ENCODE results near the gene NEO1.
"Not testable (repeated sequence)": the region's sequence is repeated elsewhere in the genome, so short reads cannot be mapped to it uniquely, and the experiment has no call there.

Gene NEO1

DNA sequence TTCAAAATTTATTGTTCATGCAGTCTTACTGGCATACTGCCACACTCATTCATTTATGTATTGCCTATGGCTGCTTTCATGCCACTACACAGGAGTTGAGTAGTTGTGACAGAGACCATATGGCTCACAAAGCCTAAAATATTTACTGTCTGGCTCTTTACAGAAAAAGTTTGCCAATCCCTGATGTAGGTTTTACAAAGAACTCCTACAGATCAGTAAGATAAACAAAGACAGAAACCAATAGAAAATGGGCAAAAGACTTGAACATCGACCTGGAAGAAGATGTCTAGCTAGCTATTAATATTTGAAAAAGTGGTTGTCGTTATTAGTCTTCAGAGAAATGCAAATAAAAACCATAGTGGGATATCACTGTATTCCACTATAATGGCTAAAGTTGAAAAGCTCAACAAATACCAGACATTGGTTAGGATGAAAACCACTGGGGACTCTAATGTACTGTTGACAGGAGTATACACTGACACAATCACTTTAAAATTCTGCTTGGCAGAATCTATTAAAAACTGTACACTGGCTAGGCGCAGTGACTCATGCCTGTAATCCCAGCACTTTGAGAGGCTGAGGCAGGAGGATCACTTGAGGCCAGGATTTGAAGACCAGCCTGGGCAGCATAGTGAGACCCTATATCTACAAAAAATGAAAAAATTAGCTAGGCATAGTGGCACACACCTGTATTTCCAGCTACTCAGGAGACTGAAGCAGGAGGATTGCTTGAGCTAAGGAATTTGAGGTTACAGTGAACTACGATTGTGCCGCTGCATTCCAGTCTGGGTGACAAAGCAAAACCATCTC is 87.7 kb downstream of the NEO1 start:
- no peak for DNase-seq (ENCODE audit: low read depth, low spot score)

DNA sequence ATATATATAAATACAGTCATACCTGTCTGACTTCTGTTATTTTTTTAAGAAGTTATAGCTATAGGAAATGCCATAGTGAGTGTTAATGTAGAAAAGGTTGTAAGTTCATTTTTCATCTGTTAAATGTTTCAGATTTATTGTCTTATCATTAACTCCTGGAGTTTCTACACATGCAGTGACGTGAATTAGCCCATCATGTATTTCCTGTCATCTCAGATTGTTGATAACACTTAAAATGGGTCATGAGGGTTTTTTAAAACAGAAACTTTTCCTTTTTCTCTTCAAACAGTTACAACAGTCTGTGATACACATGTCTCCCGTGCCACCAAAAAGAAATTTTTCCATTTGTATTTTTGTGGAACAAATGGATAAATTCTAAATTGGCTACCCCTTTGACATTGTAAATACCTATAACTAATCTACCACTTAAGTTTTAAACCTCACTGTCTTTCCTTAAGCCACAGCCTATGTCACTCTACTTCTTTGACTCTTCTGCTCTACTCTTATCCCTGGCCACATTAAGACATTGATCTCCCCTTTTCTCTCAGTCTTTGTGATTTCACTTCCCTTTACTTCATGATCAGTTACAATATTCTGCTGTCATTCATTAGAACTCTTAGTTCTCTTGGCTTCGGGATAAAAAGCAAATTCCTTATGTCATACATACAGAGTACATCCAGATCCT is 89.1 kb downstream of the NEO1 start:
- no peak for DNase-seq (ENCODE audit: low read depth, low spot score)

DNA sequence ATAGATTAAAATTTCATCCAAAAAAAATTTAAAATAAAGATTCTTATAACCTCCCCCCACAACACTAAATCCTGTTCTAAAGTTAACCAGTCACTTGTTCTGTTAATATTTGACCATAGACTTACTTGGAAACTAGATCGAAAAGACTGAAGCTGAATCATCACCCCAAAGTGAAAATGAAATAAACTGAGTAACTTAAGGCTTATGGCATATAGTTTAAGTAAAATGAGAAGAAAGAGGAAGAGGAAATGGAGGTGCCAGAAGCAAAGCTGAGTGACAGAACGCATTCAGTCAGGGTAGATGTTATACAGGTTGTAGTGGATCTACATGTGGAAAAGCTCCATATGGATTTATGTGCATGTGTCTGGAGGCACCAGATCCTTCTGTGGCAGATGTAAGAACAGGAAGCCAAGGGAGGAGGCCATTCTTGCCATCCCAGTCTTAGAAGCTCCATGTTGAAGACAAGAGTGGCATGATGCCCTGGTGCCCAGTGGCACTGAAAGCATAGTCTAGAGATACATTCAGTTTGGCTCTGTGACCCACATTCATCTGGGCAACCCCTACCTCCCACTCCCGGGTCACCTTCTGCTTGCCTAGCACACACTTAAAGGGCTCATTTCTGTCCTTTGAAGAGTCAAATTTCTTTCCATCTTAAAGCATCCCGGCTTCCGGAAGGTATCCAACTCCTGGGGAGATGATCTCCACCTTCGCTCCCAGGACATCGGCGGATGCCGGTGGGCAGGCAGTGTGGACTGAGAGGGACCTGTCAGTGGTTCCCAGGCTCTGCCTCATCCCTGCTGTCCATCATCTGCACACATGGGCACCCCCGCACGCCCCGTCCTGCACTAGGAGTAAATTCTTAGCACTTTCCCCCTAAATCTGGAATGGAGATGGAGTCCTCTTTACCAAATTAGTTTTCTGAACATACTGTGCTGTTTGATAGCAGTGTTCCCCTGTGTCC is 90.8 kb downstream of the NEO1 start:
- DNase-seq (ENCODE audit: low read depth, low spot score) = no peak

DNA sequence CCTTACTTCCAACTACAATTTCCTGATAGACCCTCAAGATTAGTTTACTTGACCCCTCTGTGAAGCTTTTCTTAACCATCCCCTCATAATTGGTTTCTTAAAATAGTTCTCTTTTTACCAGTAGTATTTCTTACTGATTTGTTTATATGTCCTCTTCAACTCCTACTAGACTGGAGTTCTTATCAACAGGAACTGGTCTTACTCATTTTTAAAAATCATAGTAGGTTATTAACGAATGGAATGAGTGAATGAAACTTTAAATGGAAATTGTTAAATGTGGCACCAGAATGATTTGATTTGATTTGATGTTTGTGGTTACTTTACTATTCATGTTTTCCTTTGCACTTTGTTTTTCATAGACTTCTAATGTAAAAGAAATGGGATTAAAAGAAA is 91.5 kb downstream of the NEO1 start:
- no peak for DNase-seq (ENCODE audit: low read depth, low spot score)

DNA sequence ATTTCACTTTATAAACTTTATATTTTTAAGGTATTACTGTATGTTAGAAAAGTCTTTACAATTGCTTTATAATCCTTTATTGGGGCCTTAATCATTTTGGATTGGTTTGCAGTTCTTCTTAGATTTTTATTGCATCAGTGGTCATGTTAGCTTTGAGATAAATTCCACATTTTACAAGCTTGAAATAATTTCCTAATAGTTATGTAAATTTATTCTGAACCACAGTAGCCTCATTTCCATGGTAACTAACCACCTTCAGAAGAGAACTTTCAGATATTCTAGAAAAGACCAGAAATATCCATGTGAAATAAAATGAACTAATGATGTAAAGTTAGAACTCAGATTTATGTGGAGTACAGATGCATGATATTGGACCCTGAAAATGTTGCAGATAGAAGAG is 94.2 kb downstream of the NEO1 start:
- DNase-seq (ENCODE audit: low read depth, low spot score) = no peak

DNA sequence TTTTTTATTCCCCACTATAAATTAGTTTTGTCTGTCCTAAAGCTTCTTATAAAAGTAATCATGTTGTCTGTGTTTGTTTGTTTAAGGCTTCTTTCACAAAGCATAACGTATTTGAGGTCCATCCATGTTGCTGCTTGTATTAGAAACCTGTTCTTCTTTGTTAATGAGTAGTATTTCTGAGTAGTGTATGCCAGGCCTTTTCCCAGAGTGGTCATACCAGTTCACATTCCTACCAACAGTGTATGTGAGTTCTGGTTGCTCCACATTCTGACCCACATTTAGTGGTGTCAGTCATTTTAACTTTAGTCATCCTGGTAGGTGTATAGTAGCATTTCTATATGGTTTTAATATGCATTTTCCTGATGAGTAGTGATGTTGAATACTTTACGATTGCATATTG is 98.6 kb downstream of the NEO1 start:
- DNase-seq (ENCODE audit: low read depth, low spot score) = no peak

DNA sequence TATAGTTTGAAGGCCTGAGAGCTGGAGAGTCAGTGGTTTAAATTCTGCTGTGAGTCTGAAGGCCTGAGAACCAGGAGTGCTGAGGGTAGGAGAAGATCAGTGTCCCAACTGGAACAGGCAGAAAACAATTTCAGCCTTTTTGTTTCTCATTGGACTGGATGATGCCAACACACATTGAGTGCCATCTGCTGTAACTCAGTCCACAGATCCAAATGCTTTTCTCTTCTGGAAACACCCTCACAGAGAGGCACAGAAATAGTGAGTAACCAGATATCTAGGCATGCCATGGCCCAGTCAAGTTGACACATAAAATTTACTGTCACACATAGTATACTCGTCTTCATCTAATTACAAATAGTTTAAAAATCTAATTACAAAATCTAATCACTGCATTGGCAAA is 100.8 kb downstream of the NEO1 start:
- DNase-seq (ENCODE audit: low read depth, low spot score) = no peak

DNA sequence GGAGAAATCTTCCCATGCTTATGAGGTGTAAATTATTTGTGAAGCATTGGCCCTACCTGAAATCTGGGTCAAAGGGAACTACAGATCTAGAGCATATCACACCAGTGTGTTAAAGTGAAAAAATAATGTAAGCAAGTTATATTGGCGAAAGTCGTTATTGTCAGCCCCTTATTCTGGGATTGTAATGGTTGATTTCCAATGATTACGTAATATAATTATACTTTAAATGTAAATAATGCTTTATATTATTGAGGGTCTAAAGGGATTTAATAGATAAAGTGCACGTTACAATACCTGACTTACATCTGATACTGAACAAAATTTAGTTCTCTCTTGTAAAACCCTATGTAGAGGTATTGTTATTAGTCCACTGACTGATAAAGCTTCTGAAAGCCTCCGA is 101.2 kb downstream of the NEO1 start:
- no peak for DNase-seq (ENCODE audit: low read depth, low spot score)

DNA sequence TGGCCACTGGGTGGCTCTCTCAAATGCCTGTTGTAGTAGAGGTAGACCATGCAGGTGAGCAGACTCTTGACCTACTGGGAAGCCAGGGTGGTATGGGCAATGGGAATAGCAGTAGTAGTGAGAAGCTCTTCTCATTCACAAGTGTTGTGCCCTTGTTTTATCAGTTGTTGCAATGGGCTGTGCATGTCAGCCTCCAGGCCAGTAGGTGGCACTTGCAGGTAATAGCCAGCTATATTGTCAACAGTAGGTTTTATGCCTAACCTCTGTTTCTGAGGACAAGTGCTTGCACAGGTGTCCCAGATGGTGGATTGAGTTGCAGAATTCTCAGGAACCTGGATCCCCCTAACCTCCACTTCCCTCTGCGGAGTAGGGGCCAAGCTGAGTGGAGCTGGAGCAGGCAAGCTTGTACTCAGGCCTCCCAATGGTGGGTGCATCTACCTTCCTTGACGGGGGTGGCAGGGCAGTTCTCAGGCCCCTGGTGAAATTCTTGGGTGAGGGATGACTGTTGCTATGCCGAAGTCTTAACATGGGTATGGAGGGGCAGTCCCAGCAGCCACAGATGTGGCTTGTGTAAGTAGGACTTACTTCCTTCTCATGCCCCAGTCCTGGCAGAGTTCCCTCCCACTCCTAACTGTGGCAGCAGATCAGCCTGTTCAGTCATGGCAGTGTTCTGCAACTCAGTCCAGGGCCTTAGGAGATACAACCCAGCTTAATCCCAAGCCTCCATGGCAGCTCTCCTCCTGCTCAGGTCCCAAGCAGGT is 104.3 kb downstream of the NEO1 start:
- DNase-seq (ENCODE audit: low read depth, low spot score) = no peak

DNA sequence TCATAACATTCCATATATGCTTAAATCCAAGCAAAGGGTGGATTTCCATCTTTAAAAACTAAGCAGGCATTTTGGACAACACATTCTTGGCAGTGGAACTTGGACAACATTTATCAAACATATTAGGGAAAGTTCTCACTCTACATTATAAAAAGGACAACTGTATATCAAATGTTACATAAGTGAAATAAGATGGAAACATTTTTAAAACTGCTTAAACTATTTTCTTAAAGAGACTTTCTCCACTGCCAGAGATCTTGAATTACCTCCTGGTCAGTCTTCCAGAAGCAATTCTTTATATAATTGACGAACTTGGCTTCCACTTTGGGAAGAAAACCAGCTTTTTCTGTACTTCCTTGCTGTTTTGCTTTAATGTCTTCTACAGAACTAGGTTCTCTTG is 109.3 kb downstream of the NEO1 start:
- no peak for DNase-seq (ENCODE audit: low read depth, low spot score)

DNA sequence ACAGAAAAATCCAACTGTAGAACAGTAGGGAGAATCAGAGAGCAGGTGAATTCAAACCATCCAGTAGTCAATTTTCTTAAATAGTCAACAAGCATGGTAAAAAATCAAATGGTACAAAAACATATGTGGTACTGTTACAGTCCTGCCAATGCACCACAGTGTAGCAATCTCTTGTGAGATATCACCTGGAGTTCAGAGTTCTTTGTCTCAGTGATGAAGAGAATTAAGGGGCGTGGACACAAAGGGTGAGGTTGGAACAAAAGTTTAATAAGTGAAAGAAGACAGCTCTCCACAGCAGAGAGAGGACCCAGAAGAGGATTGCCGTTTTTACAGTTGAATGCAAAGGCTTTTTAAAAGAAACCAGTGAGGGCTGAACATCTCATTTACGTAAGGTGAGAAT is 113.2 kb downstream of the NEO1 start:
- DNase-seq (ENCODE audit: low read depth, low spot score) = no peak

DNA sequence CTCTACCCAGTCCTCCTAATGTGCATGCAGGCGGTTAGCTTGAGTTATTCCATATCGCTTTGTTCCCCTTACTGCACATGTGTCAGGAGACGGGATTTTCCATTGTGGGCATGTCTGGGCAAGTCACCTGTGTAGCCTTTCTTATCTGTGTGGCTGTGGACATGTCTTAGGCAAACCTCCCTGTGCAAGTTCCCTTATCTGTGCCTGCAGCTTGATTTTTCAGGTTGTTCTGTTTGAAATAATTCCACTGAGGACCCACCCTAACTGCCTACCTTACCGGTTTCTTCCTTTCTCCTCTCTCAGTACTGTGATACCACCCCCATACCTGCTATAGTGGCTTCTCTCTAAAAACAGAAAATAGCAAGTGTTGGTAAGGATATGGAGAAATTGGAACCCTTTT is 113.6 kb downstream of the NEO1 start:
- DNase-seq (ENCODE audit: low read depth, low spot score) = no peak

DNA sequence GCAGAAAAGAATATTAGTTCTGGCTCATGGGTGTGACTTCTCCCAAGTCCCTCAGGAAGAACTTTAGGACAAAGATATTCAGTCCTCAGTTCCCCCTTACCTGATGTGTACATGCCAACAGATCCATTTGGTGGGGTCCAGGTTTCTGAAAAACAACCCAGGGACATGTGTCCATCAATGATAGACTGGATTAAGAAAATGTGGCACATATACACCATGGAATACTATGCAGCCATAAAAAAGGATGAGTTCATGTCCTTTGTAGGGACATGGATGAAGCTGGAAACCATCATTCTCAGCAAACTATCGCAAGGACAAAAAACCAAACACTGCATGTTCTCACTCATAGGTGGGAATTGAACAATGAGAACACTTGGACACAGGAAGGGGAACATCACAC is 114.4 kb downstream of the NEO1 start:
- DNase-seq (ENCODE audit: low read depth, low spot score) = not testable (repeated sequence)

DNA sequence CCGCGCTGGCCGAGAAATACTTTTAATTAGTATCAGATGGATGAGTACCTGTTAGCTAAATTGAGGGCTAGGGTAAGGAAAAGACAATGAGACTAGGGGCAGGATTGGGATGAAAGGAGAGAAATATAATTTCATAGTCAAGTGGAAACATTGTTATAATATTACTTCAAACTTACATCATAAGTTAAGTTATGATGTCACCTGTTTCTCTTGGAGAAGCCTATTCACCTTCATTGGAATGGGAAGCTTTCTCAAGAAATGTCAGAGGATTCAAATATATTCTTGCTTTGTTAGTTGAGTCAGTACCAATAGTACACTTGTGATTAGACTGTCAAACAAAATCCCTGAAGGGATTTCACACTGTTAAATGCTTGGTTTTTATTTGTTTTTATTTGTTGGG is 116.2 kb downstream of the NEO1 start:
- DNase-seq (ENCODE audit: low read depth, low spot score) = no peak

DNA sequence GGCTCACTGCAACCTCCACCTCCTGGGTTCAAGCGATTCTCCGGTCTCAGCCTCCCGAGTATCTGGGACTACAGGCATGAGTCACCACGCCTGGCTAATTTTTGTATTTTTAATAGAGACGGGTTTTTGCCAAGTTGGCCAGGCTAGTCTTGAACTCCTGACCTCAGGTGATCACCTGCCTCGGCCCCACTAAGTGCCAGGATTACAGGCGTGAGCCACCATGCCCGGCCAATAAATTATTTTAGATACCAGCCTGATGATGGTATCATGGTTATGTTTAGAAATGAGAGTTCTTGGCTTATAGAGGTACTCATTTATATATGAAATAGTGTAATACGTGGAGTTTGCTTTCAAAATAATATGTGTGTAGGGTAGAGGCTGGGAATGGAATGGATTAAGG is 119.4 kb downstream of the NEO1 start:
- no peak for DNase-seq (ENCODE audit: low read depth, low spot score)

DNA sequence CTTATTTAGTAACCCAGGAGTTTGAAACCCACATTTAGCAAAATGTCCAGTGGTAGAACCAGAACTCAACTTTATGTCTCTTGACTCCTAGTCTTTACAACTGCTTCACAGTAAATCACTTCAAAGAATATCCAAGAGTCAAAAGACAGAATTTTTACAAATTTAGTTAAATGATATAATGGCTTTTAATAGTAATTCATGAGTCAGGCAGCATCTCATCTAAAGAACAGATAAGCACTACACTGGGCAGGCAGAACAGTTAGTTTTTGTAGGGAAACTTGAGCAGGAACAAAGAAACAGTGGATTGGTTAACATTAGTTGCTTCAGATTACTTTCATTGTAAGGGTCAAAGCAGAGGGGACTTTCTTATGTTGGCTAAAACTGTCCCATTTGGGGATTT is 120.2 kb downstream of the NEO1 start:
- DNase-seq (ENCODE audit: low read depth, low spot score) = no peak

DNA sequence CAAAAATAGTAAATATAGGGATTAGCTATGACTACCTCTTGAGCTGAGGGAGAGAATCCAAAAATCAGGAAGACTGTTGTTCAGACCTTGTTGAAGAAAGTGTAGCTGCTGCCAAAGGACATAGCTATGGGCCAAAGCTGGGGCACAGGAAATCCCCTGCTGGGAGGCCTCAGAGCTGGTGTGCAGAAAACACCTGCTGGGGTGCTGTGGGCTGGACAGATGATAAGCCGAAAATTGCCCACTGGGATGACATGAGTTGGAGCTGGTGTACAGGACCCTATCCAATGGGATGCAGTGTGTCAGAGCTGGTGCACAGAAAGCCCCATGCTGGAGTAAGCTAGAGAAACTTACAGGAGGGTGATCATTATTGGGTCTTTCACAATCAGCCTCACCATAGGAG is 121.9 kb downstream of the NEO1 start:
- no peak for DNase-seq (ENCODE audit: low read depth, low spot score)

DNA sequence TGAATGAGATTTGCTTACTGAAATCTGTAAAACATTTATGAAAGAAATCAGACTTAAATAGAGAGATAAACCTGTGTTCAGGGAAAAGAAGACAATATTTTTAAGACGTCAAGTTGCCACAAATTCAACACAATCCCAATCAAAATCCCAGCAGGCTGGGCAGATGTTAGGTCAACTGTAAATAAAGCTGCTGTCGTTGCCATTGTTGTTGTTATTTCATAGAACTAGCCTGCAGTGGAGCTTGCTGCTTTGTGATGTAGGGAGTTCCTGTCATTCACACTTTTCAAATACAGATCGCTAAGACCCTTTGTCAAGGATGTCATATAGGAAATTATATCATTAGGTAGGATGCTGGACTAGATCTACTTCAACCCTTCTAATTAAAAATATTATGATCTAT is 123.1 kb downstream of the NEO1 start:
- DNase-seq (ENCODE audit: low read depth, low spot score) = no peak

DNA sequence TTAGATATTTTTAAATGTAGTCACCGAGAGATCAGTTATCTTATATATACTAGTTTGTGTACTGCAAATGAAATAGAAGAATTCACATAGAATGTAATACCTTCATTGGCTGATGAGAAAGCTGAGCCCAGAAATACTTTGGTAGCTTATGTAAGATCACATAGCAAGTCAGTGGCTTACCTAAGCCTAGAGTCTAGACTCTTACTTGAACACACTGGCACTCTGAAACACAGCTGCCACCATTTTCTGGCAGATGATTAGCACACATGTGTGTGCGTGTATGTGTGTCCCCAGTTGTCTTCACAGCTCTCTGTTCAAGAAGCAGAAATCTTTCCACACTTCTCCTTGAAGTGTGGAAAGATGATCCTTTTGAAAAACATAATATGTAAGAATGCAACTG is 124.3 kb downstream of the NEO1 start:
- no peak for DNase-seq (ENCODE audit: low read depth, low spot score)

DNA sequence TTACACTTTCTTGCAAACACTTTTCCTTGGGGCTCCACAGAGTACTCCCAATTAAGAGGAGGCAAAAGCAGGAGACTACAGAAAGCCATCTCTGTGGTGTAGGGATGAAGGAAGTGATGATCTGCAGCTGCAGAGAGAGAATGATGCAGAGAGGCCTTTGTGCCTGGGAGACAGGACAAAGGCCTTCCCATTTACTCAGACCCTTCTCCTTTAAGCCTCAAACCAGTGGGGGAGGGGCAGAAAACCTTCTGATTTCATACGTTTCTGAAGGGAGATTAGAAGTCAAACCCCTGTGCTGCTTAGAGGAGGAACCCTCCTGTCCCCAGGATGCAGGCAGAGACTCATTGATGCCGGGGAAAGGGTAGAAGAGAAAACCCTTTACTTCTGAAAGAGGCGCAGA is 130.8 kb downstream of the NEO1 start:
- DNase-seq (ENCODE audit: low read depth, low spot score) = no peak

DNA sequence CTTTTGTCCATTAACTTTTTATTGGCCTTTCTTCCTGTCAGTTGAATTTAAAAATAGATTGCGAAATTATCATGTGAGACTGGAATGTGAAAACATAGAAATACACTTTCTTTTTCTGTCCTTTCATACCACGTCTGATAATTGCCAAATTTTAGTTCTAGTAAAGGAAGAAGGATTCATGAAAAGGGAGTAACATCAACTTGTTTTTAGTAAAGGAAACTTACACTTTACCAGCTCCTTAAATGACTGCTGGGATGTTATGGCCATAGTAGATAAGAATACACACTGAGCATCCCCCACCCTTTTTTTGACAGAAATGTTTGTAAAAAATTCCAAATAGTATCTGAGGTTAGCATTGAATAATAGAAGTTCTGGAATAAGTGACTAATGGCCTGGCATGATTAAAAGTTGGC is 137.9 kb downstream of the NEO1 start:
- no peak for DNase-seq (ENCODE audit: low read depth, low spot score)

DNA sequence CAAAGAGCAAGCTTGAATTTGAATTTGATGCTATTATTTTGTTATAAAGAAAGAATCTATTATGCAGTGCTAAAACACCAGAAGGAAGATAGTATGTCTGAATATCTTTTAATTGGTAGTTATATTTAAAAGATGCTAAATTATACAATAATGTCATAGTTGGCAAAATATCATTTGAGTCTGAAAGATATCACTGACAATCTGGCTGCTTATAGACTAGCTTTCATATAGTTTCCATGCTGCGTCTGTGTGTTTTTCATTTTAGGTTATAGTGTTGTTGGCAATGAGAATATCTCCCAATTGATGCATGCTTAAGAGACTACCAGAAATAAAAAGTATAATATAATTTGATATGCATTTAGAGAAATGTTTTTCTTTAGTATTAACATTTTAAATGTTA is 142.9 kb downstream of the NEO1 start:
- no peak for DNase-seq (ENCODE audit: low read depth, low spot score)

Measured in activated CD4-positive, CD25-positive, alpha-beta regulatory T cell treated with anti-CD3 and anti-CD28 coated beads, Interleukin-2, amount 50 U/mL, for 16 hours (primary cell).